GM23338 (cell line): Measurements from ENCODE around the gene CACNB4.

Experiments
- EZH2 ChIP-seq: fragments of 200-600 bp; sonication (generic); IDR thresholded peaks from one replicate; pipeline ENCODE4 v1.8.0; 2017; ENCODE audit warnings: antibody characterized with exemption, mild to moderate bottlenecking, low read depth; ENCODE audit not compliant: unreplicated experiment
- EZH2phosphoT487 ChIP-seq: fragments of 200-600 bp; sonication (generic); IDR thresholded peaks from one replicate; pipeline ENCODE4 v1.8.1; 2018; ENCODE audit warnings: antibody characterized with exemption; ENCODE audit not compliant: unreplicated experiment
- POLR2AphosphoS5 ChIP-seq: IDR thresholded peaks from 2 replicates; pipeline ENCODE4 v1.6.1; 2016; ENCODE audit warnings: antibody characterized with exemption, low read depth
- REST ChIP-seq: IDR thresholded peaks from one replicate; pipeline ENCODE4 v1.6.1; 2018; ENCODE audit warnings: antibody characterized with exemption; ENCODE audit not compliant: unreplicated experiment
- ZNF331 ChIP-seq: fragments of 250-450 bp; sonication (Bioruptor Pico); IDR thresholded peaks from 2 replicates; pipeline ENCODE4 v1.5.0; 2020; ENCODE audit warnings: low read depth, mild to moderate bottlenecking, moderate library complexity

DNA sequence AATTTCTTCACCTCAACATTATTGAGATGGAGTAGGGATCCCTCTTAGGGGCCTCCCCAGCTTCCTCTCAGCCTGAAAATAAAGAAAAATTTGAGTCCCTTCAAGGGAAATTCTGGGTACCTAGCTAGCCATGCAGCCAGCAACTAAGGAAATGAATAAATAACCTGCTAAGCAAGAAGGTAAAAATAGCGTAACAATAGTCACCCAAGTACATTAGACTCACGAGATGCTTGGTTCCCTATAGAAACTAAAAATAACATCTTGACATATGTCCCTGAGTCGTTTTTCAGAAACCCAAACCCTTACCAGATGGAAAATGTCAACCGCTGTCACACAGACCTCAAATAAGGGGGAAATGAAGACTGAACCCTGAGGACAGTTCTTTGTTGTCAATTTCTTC, 51.9 kb downstream of the CACNB4 start:
- TF ChIP-seq EZH2phosphoT487 (no peak), EZH2 (no peak), ZNF331 (CRISPR knock-in tag) (no peak), REST (no peak), POLR2AphosphoS5 (no peak)
